ENCODE measurements around the gene FAM221B.

Gene FAM221B

GRCh38 chr9:35806101-35806500 lies 22.4 kb downstream of the FAM221B start:
- Histone ChIP-seq H3K4me2 (ENCODE audit: low read depth, low read length, poor library complexity, severe bottlenecking) (no peak overlapping the region), H3F3A (ENCODE audit: insufficient read depth) (no peaks in the 10 kb centered on the region)

DNA sequence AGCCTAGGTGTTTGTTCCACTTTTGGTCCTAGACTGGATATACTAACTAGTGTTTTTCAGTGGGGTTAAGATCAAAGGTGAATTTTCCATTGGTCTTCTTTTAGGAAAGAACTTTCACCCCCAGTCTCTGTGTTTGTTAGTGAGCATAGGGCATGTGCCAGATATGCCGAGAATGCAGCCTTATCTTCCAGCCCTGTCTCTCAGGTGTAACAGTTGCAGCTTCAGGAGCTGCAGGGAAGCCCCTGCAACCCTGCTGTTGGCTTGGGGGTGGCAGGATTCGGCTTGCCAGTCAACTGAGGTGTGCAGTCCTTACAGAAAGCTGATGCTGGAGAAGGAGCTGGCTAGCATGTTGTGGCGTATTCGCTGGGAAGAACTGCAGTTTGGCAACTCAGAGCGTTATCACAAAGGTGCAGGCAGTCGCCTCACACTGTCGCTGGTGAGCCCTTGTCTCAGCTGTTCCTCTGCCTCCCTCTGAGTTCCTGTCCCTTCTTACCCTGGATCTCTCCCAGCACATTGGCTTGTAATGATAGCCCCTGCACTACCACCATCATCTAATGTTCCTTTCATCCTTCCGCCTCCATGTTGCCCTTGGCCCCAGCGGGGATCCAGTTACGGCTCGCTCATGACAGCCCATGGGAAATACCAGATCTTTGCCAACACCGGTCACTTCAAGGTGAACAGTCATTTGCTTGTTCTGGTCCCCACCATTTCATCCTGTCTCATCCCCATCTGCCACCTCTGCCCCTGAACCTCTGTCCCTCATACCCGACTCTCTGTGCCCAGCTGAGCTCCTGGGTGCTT lies 27.0 kb downstream of the FAM221B start:
- Histone ChIP-seq H3K79me2 (ENCODE audit: insufficient read depth, low read length) (no peaks in the 10 kb centered on the region), H3K9ac (ENCODE audit: low read length) (no peak overlapping the region), H3K36me3 (ENCODE audit: low read length) (no peaks in the 10 kb centered on the region), H2AFZ (ENCODE audit: low read depth, low read length, severe bottlenecking) (no peak overlapping the region), H3K4me2 (ENCODE audit: low read depth, low read length, poor library complexity, severe bottlenecking) (no peak overlapping the region), H4K20me1 (ENCODE audit: low read depth, low read length) (no peaks in the 10 kb centered on the region), H3K9me3 (ENCODE audit: insufficient read depth, low read length) (no peaks in the 10 kb centered on the region), H3K4me3 (ENCODE audit: insufficient read depth, low read length, poor library complexity, severe bottlenecking) (no peak overlapping the region), H3K27ac (ENCODE audit: low read depth, low read length) (no peak overlapping the region), H3K27me3 (ENCODE audit: low read length) (no peaks in the 10 kb centered on the region), H3F3A (ENCODE audit: insufficient read depth) (no peaks in the 10 kb centered on the region), H3K9me2 (replicated peaks; ENCODE audit: insufficient read depth, low read length) (no peaks in the 10 kb centered on the region)
- TF ChIP-seq EZH2phosphoT487 (conservative IDR thresholded peaks at IDR 0.05; ENCODE audit: low read length) (no peak), CTCF (IDR thresholded peaks at IDR 0.05; ENCODE audit: insufficient read depth, low read length, poor library complexity, severe bottlenecking) (no peak)

More at GRCh38 chr9:35806101-35806500, 22.4 kb downstream of the FAM221B start:
- Histone ChIP-seq H3K9me3 (ENCODE audit: insufficient read depth, low read length) (no peaks in the 10 kb centered on the region), H3K27ac (ENCODE audit: low read depth, low read length) (no peak overlapping the region), H3K27me3 (ENCODE audit: low read length) (no peaks in the 10 kb centered on the region), H3K9me2 (replicated peaks; ENCODE audit: insufficient read depth, low read length) (no peaks in the 10 kb centered on the region), H3K79me2 (ENCODE audit: insufficient read depth, low read length) (no peaks in the 10 kb centered on the region), H4K20me1 (ENCODE audit: low read depth, low read length) (no peaks in the 10 kb centered on the region), H3K36me3 (ENCODE audit: low read length) (no peaks in the 10 kb centered on the region), H3K4me3 (ENCODE audit: insufficient read depth, low read length, poor library complexity, severe bottlenecking) (no peak overlapping the region), H2AFZ (ENCODE audit: low read depth, low read length, severe bottlenecking) (no peak overlapping the region), H3K9ac (ENCODE audit: low read length) (no peak overlapping the region)
- no peak for TF ChIP-seq CTCF (IDR thresholded peaks at IDR 0.05; ENCODE audit: insufficient read depth, low read length, poor library complexity, severe bottlenecking)
- no peak for TF ChIP-seq EZH2phosphoT487 (conservative IDR thresholded peaks at IDR 0.05; ENCODE audit: low read length)

DNA sequence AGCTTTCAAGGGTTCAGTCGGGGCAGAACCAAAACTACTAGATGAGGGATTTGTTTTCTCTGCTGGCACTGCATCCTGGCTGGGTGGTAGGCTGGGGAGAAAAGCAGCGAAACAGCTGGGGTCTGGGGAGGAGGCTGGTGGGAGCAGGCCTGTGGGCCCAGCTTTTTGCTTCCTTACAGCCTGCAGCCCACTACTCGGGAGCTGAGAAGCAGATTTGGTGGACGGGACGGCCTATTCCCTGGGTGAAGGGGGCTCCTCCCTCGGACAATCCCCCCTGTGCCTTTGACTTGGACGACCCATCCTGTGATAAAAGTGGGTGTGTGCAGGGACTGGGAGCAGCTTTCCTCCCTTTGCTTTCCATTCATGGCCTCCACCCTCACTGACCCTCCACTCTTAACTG lies 28.0 kb downstream of the FAM221B start:
- no peaks in the 10 kb centered on the region for H3K36me3 ChIP-seq (ENCODE audit: low read length)
- H2AFZ ChIP-seq (ENCODE audit: low read depth, low read length, severe bottlenecking) = no peak overlapping the region
- H3F3A ChIP-seq (ENCODE audit: insufficient read depth) = no peaks in the 10 kb centered on the region
- no peaks in the 10 kb centered on the region for H3K79me2 ChIP-seq (ENCODE audit: insufficient read depth, low read length)
- no peaks in the 10 kb centered on the region for H3K27me3 ChIP-seq (ENCODE audit: low read length)
- H3K9ac ChIP-seq (ENCODE audit: low read length) = no peak overlapping the region
- H4K20me1 ChIP-seq (ENCODE audit: low read depth, low read length) = no peaks in the 10 kb centered on the region
- H3K27ac ChIP-seq (ENCODE audit: low read depth, low read length) = no peak overlapping the region
- H3K4me3 ChIP-seq (ENCODE audit: insufficient read depth, low read length, poor library complexity, severe bottlenecking) = no peak overlapping the region
- H3K9me3 ChIP-seq (ENCODE audit: insufficient read depth, low read length) = no peaks in the 10 kb centered on the region
- no peak overlapping the region for H3K4me2 ChIP-seq (ENCODE audit: low read depth, low read length, poor library complexity, severe bottlenecking)
- TF ChIP-seq CTCF (IDR thresholded peaks at IDR 0.05; ENCODE audit: insufficient read depth, low read length, poor library complexity, severe bottlenecking) (no peak), EZH2phosphoT487 (conservative IDR thresholded peaks at IDR 0.05; ENCODE audit: low read length) (no peak)
- no peaks in the 10 kb centered on the region for H3K9me2 ChIP-seq (replicated peaks; ENCODE audit: insufficient read depth, low read length)
